OCI-LY7 (cell line): ENCODE measurements around the gene PPL. TPM values are rescaled to one million over a fixed set of nuclear protein-coding genes. Genes with fewer than 3 reads are reported as not detected.

Experiments
- BruUV-seq: library from RNA; stranded (reverse); fragments of 400-500 nt; replicated peaks from 2 replicates; lab custom pipeline; 2021; lab: Mats Ljungman, UMichigan
- CTCF ChIA-PET: fragments of 300-600 bp; sonication (Branson Sonifier 250); formaldehyde crosslinking; loops from one replicate; lab custom pipeline; 2022; ENCODE audit warnings: antibody characterized with exemption; ENCODE audit not compliant: unreplicated experiment; lab: Charles Lee
- POLR2A ChIA-PET: fragments of 300-600 bp; sonication (Branson Sonifier 250); formaldehyde crosslinking; loops from one replicate; lab custom pipeline; 2022; ENCODE audit warnings: antibody characterized with exemption; lab: Charles Lee
- DNase-seq: peaks from one replicate; pipeline ENCODE4 v3.0.0-alpha.2; 2015; ENCODE audit warnings: low spot score
- H2AFZ ChIP-seq: fragments of 200-600 bp; sonication (generic), shearing (Covaris generic); 2 replicates; pipeline ENCODE4 v1.6.1; 2014; ENCODE audit warnings: mild to moderate bottlenecking, antibody characterized with exemption, low read length, moderate library complexity
- H3K27ac ChIP-seq: fragments of 200-600 bp; sonication (generic); 2 replicates; pipeline ENCODE4 v1.5.1; 2014; ENCODE audit warnings: mixed run types, low read depth, mild to moderate bottlenecking, moderate library complexity, low read length, inconsistent platforms; ENCODE audit not compliant: poor library complexity, severe bottlenecking
- H3K36me3 ChIP-seq: fragments of 200-600 bp; sonication (generic); 2 replicates; pipeline ENCODE4 v1.6.1; 2014; ENCODE audit warnings: mild to moderate bottlenecking, antibody characterized with exemption, low read length, moderate library complexity, mixed read lengths; ENCODE audit not compliant: insufficient read depth
- H3K4me1 ChIP-seq: fragments of 200-600 bp; sonication (generic); 2 replicates; pipeline ENCODE4 v1.5.1; 2014; ENCODE audit warnings: mild to moderate bottlenecking, low read length; ENCODE audit not compliant: insufficient read depth, poor library complexity, severe bottlenecking
- H3K4me2 ChIP-seq: fragments of 200-600 bp; sonication (generic); 2 replicates; pipeline ENCODE4 v1.6.1; 2014; ENCODE audit warnings: mild to moderate bottlenecking, low read length
- H3K4me3 ChIP-seq: fragments of 200-600 bp; sonication (generic); 2 replicates; pipeline ENCODE4 v1.5.1; 2014; ENCODE audit warnings: mild to moderate bottlenecking, low read depth, low read length; ENCODE audit not compliant: poor library complexity, severe bottlenecking
- H3K79me2 ChIP-seq: fragments of 200-600 bp; sonication (generic); 2 replicates; pipeline ENCODE4 v1.6.1; 2016; ENCODE audit warnings: low read depth, mild to moderate bottlenecking, low read length, moderate library complexity, mixed read lengths; ENCODE audit not compliant: insufficient read depth
- H3K9me2 ChIP-seq: fragments of 200-600 bp; sonication (generic); 2 replicates; pipeline ENCODE4 v1.6.1; 2016; ENCODE audit warnings: mild to moderate bottlenecking, low read length, mixed read lengths; ENCODE audit not compliant: insufficient read depth
- H3K9me3 ChIP-seq: fragments of 200-600 bp; sonication (generic); 2 replicates; pipeline ENCODE4 v1.6.1; 2014; ENCODE audit warnings: mild to moderate bottlenecking, mixed run types, low read length, mixed read lengths
- H4K20me1 ChIP-seq: fragments of 200-600 bp; sonication (generic); 2 replicates; pipeline ENCODE4 v1.6.1; 2014; ENCODE audit warnings: mild to moderate bottlenecking, antibody characterized with exemption, low read length, moderate library complexity, mixed read lengths; ENCODE audit not compliant: insufficient read depth
- EZH2phosphoT487 ChIP-seq: fragments of 200-600 bp; sonication (generic); IDR thresholded peaks from 2 replicates; pipeline ENCODE4 v1.6.1; 2018; ENCODE audit warnings: low read depth, borderline replicate concordance, mild to moderate bottlenecking, mixed run types, antibody characterized with exemption, low read length, moderate library complexity, mixed read lengths
- intact Hi-C: fragments of 100-400 bp; cut with micrococcal nuclease; formaldehyde crosslinking; loops from one replicate; pipeline ENCODE4 v1.10.0; 2022; ENCODE audit not compliant: unreplicated experiment
- total RNA-seq, 2 experiments: library from RNA; depleted of rRNA in 1 of 2; stranded (reverse); fragments of >200 nt in 1 of 2; shearing (Covaris generic) in 1 of 2; gene quantifications; 2 replicates each; pipeline ENCODE4 v1.2.3, GENCODE V29; 2014 to 2022
- TF ChIP-seq, protein P1 (sequence below): fragments of 200-600 bp; sonication (generic); conservative IDR thresholded peaks from 2 replicates; pipeline ENCODE4 v1.5.1; 2014; ENCODE audit warnings: mild to moderate bottlenecking, antibody characterized with exemption, low read length, moderate library complexity, mixed read lengths

The PPL gene
- total RNA-seq, 2 experiments from 2014 or later = not detected

DNA sequence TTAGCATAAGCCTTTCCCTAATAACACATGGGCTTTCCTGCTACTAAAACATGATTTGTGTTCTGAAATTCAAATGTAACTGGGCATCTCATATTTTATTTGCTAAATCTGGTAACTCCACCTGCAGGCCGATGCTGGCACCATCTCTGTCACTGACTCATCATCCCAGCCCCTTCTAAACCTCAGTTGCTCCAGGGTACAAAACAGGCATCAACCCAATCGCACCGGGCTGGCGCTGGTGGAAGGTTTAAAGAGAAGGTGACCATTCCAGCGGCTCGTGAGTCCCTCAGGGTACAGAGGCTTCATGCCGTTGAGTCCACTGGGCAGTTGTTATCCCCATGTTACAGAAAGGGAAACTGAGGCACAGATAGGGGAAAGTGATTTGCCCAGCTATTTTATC, 27.1 kb downstream of the PPL start:
- H3K79me2 ChIP-seq = no peaks in the 10 kb centered on the region
- no peak overlapping the region for H3K4me3 ChIP-seq
- no peak for DNase-seq
- no peaks in the 10 kb centered on the region for H3K9me3 ChIP-seq
- TF ChIP-seq EZH2phosphoT487 = no peak
- TF ChIP-seq, protein P1, sequence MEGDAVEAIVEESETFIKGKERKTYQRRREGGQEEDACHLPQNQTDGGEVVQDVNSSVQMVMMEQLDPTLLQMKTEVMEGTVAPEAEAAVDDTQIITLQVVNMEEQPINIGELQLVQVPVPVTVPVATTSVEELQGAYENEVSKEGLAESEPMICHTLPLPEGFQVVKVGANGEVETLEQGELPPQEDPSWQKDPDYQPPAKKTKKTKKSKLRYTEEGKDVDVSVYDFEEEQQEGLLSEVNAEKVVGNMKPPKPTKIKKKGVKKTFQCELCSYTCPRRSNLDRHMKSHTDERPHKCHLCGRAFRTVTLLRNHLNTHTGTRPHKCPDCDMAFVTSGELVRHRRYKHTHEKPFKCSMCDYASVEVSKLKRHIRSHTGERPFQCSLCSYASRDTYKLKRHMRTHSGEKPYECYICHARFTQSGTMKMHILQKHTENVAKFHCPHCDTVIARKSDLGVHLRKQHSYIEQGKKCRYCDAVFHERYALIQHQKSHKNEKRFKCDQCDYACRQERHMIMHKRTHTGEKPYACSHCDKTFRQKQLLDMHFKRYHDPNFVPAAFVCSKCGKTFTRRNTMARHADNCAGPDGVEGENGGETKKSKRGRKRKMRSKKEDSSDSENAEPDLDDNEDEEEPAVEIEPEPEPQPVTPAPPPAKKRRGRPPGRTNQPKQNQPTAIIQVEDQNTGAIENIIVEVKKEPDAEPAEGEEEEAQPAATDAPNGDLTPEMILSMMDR = peak; percentile 42; the same call in 1 of the 2 replicates
- H4K20me1 ChIP-seq = no peaks in the 10 kb centered on the region
- H3K9me2 ChIP-seq = no peaks in the 10 kb centered on the region
- no TSS peak for BruUV-seq
- intact Hi-C loops = no loop called here
- H3K27ac ChIP-seq = no peak overlapping the region
- no peaks in the 10 kb centered on the region for H3K4me1 ChIP-seq
- H3K36me3 ChIP-seq = no peaks in the 10 kb centered on the region
- H3K4me2 ChIP-seq = no peak overlapping the region
- POLR2A ChIA-PET = interaction anchor here (0.9 kb wide), 1 partner anchor 8 kb away, joined by 4 read pairs; no protein-coding TSS in a partner anchor
- CTCF ChIA-PET = no interaction called here
- H2AFZ ChIP-seq = no peak overlapping the region

DNA sequence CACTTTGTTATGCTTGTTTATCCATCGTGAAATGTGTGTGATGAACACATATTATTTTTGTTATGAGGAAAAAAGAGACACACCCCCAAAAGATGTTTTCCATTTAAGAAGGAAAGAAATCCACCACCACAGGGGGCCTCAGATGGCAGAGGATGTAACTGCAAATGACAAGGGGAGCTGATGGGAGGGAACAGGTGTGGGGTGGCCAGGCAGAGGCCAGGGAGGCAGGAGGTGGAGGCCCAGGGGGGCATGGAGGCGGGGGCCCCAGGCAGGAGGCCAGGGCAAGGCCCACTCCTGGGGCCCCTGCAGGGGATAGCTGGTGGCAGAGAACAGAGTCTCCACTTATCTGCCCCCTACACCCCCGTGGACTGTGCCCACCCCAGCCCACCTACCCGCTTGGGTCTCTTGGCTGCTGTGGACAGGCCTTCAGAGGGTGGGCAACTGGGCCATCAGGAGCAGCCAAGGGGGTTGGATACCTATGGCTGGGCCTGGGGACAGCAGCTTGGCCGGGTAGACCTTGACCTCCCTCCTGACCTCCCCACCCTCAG, 28.0 kb downstream of the PPL start:
- Histone ChIP-seq H3K4me3 (no peak overlapping the region), H3K36me3 (no peaks in the 10 kb centered on the region), H3K4me1 (no peaks in the 10 kb centered on the region), H4K20me1 (no peaks in the 10 kb centered on the region), H3K4me2 (no peak overlapping the region), H2AFZ (no peak overlapping the region), H3K27ac (no peak overlapping the region), H3K9me3 (no peaks in the 10 kb centered on the region), H3K9me2 (no peaks in the 10 kb centered on the region), H3K79me2 (no peaks in the 10 kb centered on the region)
- ChIA-PET CTCF (no interaction called here), POLR2A (no interaction called here)
- intact Hi-C loops = no loop called here
- no peak for DNase-seq
- TF ChIP-seq EZH2phosphoT487 = no peak
- TF ChIP-seq, protein P1 = no peak
- BruUV-seq = no TSS peak

DNA sequence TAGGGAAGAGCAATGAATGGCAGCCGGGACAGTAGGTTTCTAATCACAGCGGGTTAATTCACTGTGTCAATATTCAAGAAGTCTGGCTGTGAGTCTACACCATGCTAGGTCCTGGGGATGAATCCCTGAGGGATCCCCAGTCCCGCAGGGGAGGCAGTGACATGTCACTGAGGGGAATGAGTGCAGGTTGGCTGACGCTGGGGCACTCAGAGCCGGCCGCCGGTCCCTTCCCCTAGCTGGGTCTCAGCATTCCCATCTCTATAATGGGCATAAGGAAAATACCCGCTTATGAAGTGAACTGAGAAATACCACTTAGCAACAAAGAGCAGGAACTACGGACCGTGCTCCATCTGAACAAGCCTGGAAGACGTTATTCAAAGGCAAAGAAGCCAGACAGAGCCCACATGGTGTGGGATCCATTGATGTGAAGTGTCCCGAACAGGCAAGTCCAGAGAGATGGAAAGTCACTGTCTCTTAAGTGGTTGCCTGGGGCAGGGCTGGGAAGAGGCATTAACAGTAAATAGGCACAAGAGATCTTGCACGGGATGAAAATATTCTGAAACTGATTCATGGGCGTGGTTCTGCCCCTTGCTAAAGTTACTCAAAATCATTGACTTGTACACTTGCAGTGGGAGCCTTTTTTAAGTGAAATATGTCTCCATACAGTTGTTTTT, 31.9 kb downstream of the PPL start:
- H3K4me2 ChIP-seq = no peak overlapping the region
- H3K27ac ChIP-seq = no peak overlapping the region
- TF ChIP-seq, protein P1 = no peak
- TF ChIP-seq EZH2phosphoT487 = no peak
- H3K36me3 ChIP-seq = no peaks in the 10 kb centered on the region
- DNase-seq = no peak
- H3K9me2 ChIP-seq = no peaks in the 10 kb centered on the region
- ChIA-PET CTCF (no interaction called here), POLR2A (interaction anchor here (0.6 kb wide), 1 partner anchor 190 kb away, joined by 5 read pairs; no protein-coding TSS in a partner anchor)
- intact Hi-C loops = no loop called here
- no peak overlapping the region for H2AFZ ChIP-seq
- H4K20me1 ChIP-seq = no peaks in the 10 kb centered on the region
- BruUV-seq = no TSS peak
- no peaks in the 10 kb centered on the region for H3K79me2 ChIP-seq
- no peak overlapping the region for H3K4me3 ChIP-seq
- no peaks in the 10 kb centered on the region for H3K4me1 ChIP-seq
- H3K9me3 ChIP-seq = no peaks in the 10 kb centered on the region
